Measurements from ENCODE around the gene ITGBL1.
A peak's percentile ranks its signal among the peaks of the same experiment; 100 is the strongest.
"Not testable (repeated sequence)": the region's sequence is repeated elsewhere in the genome, so short reads cannot be mapped to it uniquely, and the experiment has no call there.

ITGBL1 gene

GRCh38 chr13:101514695-101515275 is 62.3 kb downstream of the ITGBL1 start:
- peak; percentile 72 for DNase-seq

- DNase-seq: no peak
Observed at GRCh38 chr13:101515504-101515903, 63.0 kb downstream of the ITGBL1 start.

GRCh38 chr13:101516262-101516661 is 63.8 kb downstream of the ITGBL1 start:
- no peak for DNase-seq

- DNase-seq: peak; percentile 90
Observed at GRCh38 chr13:101520672-101521071, 68.2 kb downstream of the ITGBL1 start.

GRCh38 chr13:101521371-101521770 is 68.9 kb downstream of the ITGBL1 start:
- no peak for DNase-seq

GRCh38 chr13:101522607-101523006 is 70.1 kb downstream of the ITGBL1 start:
- no peak for DNase-seq

- DNase-seq: peak; percentile 86
Observed at GRCh38 chr13:101523154-101524131, 71.0 kb downstream of the ITGBL1 start.

- DNase-seq: peak; percentile 75
Observed at GRCh38 chr13:101527130-101527529, 74.7 kb downstream of the ITGBL1 start.

GRCh38 chr13:101529422-101529821 is 76.9 kb downstream of the ITGBL1 start:
- DNase-seq: peak; percentile 94

- DNase-seq: no peak
Observed at GRCh38 chr13:101530293-101530692, 77.8 kb downstream of the ITGBL1 start.

- DNase-seq: peak; percentile 55
Observed at GRCh38 chr13:101535192-101535746, 82.8 kb downstream of the ITGBL1 start.

GRCh38 chr13:101536079-101536478 is 83.6 kb downstream of the ITGBL1 start:
- no peak for DNase-seq

- DNase-seq: not testable (repeated sequence)
Observed at GRCh38 chr13:101544544-101544943, 92.1 kb downstream of the ITGBL1 start.

- no peak for DNase-seq
Observed at GRCh38 chr13:101544979-101545378, 92.5 kb downstream of the ITGBL1 start.

GRCh38 chr13:101545521-101545920 is 93.0 kb downstream of the ITGBL1 start:
- peak; percentile 23 for DNase-seq

GRCh38 chr13:101552286-101552685 is 99.8 kb downstream of the ITGBL1 start:
- no peak for DNase-seq

- peak; percentile 85 for DNase-seq
Observed at GRCh38 chr13:101552786-101553185, 100.3 kb downstream of the ITGBL1 start.

- peak; percentile 30 for DNase-seq
Observed at GRCh38 chr13:101554420-101555125, 102.1 kb downstream of the ITGBL1 start.

GRCh38 chr13:101555610-101556009 is 103.1 kb downstream of the ITGBL1 start:
- DNase-seq: no peak

- peak; percentile 90 for DNase-seq
Observed at GRCh38 chr13:101556676-101557123, 104.2 kb downstream of the ITGBL1 start.

- no peak for DNase-seq
Observed at GRCh38 chr13:101565317-101565716, 112.8 kb downstream of the ITGBL1 start.

- no peak for DNase-seq
Observed at GRCh38 chr13:101567841-101568240, 115.4 kb downstream of the ITGBL1 start.

- no peak for DNase-seq
Observed at GRCh38 chr13:101569807-101570206, 117.3 kb downstream of the ITGBL1 start.

Data from fibroblast of upper back skin (primary cell).